Epidermal melanocyte (primary cell): ENCODE data around the gene ABCD4.
A peak's percentile ranks its signal among the peaks of the same experiment; 100 is the strongest.

Source experiments
- DNase-seq: peaks from one replicate; pipeline ENCODE4 v3.0.0; 2011; ENCODE audit warnings: low spot score; ENCODE audit not compliant: insufficient read length

The ABCD4 gene

DNA sequence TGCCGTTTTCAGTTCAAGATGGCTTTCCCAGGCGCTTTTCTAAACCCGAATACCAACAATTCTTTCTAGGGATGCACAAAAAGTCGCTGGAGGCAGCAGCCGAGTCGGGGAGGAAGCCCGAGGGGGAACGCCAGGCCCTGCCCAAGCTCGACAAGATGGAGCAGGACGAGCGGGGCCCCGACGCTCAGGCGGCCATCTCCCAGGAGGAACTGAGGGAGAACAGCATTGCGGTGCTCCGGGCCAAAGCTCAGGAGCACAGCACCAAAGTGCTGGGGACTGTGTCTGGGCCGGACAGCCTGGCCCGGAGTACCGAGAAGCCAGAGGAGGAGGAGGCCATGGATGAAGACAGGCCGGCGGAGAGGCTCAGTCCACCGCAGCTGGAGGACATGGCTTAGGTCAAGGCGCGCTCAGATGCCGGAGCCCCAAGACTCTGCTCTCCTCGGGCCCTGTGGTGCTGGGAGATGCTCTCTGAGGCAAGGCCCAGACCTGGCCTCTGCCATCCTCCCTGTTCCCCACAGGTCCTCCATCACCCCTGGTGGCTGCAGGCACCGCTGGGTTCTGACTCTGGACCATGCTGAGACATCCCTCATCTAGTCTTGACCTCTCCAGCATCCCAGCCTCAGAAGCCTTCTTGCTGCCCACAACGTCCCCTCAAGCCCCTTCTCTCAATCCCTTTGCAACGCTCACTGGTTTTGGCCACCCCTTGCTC, 42.1 kb downstream of the ABCD4 start:
- DNase-seq = no peak

DNA sequence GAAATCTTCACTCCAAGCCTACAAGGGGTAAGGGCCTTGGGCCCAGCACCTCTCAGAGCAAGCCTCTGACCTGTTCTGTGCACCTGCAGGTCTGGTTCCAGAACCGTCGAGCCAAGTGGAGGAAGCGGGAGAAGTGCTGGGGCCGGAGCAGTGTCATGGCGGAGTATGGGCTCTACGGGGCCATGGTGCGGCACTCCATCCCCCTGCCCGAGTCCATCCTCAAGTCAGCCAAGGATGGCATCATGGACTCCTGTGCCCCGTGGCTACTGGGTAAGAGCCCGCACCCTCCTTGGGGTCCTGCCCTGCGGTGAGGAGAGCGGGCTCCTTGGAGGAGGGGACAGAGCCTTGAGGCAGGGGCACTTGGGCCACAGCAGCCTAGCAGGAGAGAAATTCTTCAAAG, 43.2 kb downstream of the ABCD4 start:
- no peak for DNase-seq

GRCh38 chr14:74258764-74259035, 44.0 kb downstream of the ABCD4 start:
- no peak for DNase-seq

DNA sequence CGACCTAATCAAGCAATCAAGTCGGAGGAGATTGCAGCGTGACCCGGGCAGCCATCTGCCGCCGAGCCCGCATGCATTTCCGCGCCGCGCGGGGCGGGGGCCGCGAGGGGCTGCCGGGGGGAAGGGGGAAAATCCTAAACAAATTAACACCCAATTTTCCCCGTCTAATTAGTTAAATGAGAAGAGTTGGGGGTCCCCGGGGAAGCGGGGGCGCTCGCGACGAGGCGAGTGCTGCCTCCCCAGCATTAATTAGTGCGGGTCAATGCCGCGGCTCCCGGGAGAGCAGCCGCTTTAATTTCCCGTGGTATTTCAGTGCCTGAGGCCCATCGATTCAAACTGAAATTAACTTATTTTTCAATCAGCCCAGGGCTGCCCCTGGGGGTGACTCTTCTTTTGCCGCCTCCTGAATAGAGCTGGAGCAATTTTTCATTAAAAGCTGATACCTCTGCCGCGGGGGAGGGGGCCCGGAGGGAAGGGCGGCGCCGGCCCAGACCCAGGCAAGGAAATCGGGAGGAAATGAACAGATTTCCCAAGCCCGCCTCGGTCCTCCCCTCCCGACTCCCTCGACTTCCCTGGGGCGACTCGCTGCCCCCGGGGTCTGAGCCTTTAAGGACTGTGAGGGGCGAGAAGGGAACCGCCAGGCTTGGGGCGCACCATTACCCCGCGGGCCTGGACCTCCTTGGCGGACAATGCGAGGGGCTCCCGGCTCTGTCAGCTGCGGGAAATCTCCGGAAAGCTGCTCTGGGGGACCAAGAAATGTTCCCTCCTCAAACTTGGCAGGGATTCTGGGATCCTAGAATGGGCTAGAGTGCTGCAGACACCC, 44.6 kb downstream of the ABCD4 start:
- DNase-seq = no peak

GRCh38 chr14:74257078-74257940, 45.4 kb downstream of the ABCD4 start:
- DNase-seq = peak; percentile 33

DNA sequence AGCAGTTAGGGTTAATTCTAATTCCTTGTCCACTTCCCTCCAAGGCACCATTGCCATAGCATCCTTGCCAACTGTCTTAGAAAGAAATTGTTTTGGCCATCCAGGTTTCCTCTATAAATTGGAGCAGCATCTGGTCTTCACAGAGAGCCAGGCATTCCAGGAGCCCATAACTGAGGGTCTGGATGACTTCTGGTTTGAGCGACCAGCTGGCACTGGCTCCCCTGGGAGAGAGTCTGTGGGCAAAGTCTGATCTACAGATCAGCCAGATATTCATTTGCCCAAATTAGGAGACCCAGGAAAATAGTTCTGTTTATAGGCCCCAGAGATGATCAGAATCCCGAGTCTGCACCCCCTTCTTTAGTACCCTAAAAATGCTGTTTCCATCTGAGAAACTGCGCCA, 47.5 kb downstream of the ABCD4 start:
- DNase-seq = peak; percentile 7

DNA sequence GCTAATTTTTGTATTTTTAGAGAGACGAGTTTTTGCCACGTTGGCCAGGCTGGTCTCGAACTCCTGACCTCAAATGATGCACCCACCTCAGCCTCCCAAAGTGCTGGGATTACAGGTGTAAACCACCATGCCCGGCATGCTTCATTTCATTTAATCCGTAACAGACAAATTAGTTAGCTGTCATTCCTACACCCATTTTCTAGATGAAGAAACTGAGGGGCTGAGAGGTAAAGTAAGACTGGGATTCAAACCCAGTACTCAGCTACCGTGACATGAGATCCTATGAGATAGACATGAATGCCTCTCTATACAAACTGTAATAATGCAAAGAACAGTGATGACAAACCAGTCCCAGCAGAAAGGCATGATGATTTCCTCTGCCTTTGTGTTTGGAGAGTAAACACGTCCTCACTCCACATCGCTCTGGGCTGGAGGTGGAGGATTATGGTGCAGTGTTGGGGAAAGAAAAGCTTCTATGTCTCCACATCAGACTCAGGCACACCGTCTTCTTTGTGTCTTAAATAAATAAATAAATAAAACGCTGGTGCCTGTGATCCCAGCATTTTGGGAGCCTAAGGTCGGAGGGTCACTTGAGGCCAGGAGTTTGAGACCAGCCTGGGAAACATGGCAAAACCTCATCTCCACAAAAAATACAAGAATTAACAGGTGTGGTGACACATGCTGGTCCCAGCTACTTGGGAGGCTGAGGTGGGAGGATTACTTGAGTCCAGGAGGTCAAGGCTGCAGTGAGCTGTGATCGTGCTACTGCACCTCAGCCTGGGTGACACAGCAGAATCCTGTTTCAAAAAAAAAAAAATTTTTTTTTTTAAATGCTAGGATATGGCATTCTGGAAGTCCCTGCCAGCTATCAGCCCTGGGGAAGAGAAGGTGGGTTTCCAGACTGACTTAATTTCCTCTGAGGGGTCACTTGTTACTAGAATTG, 53.0 kb downstream of the ABCD4 start:
- no peak for DNase-seq

GRCh38 chr14:74248017-74248416, 54.7 kb downstream of the ABCD4 start:
- no peak for DNase-seq

- DNase-seq = no peak
These were observed 56.2 kb downstream of the ABCD4 start for GRCh38 chr14:74246542-74246941.

- no peak for DNase-seq
These were observed 57.4 kb downstream of the ABCD4 start for GRCh38 chr14:74245292-74245691.

GRCh38 chr14:74244115-74244514, 58.6 kb downstream of the ABCD4 start:
- DNase-seq = no peak

- no peak for DNase-seq
These were observed 59.7 kb downstream of the ABCD4 start for GRCh38 chr14:74243051-74243450.

- no peak for DNase-seq
These were observed 60.0 kb downstream of the ABCD4 start for GRCh38 chr14:74242780-74243042.

DNA sequence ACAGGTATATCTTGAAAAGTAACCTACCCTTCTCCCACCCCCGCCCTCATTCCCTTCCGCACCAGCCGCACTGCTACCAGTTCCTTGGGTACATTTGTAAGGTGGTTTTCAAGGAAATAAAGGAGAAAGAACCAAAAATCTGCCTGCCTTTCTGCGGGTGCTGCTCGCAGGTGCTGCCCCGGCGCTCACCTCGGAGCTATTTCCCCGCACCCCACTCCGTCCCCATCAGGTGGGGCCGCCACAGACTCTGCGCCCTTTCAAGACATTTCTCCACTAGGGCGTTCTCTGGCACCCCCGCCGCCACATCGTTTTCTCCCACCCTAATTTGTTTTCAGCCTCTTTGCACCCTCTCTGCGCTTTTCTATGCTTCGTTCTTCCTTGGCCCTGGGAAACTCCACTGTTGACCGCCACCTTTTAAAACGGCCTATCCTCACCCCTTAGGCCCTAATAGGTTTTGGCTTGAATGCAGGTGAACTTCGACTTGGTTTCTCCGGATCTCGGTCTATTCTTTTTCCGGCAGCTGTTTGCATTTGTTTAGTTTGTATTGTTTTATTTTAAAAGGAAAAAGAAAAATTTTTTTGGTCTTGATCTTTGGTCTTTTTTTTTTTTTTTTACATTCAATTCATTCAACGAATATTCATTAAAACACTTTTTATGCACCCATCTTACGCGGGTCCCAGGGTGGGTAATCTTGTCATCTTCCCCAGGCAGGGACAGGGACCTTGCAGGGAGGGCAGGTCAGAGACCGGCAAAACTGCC, 60.5 kb downstream of the ABCD4 start:
- no peak for DNase-seq

GRCh38 chr14:74241652-74242017, 61.1 kb downstream of the ABCD4 start:
- no peak for DNase-seq

GRCh38 chr14:74240794-74241651, 61.7 kb downstream of the ABCD4 start:
- DNase-seq = no peak

DNA sequence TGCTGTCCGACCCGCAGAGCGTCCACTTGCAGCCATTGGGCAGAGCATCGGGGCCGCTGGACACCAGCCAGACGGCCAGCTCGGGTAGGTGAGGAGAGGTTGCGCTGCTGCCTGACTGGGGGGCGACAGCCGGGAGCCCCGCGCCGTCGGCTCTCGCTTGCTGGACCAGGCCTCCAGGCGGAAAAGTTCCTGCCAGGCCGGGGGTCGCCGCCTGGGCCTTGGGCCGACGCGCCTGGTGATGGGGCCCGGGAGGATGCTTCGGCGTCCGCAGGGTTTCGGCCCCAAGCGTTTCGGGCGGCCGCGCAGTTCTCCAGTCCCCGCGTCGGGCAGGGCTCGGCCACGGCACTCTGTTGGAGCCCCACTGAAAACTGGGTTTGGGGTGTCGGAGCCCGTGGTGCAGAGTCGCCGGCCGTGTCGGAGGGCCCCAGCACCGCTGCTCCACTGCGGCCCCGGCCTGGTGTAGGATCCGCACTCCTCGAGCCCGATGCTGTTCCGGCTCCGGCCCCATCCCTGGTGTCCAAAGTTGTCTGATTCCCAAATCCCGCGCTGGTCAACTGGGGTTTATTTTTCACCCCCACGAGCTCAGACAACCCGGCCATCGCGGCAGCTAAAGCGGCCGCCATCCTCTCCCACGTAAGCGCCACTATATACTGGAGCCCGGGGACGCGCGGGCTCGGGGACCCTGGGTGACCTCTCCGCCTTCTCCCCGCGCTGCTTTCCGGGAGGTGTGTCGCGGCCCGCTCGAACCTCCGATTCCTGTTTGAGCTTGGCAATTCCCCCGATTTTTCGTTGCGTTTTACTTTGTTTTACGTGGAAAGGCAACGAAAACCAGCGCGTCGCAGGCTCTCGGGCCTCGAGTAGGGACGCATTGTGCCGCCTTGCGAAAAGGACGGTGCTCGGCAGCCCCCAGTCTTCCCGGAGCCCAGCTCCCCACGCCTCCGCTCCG, 62.6 kb downstream of the ABCD4 start:
- no peak for DNase-seq

DNA sequence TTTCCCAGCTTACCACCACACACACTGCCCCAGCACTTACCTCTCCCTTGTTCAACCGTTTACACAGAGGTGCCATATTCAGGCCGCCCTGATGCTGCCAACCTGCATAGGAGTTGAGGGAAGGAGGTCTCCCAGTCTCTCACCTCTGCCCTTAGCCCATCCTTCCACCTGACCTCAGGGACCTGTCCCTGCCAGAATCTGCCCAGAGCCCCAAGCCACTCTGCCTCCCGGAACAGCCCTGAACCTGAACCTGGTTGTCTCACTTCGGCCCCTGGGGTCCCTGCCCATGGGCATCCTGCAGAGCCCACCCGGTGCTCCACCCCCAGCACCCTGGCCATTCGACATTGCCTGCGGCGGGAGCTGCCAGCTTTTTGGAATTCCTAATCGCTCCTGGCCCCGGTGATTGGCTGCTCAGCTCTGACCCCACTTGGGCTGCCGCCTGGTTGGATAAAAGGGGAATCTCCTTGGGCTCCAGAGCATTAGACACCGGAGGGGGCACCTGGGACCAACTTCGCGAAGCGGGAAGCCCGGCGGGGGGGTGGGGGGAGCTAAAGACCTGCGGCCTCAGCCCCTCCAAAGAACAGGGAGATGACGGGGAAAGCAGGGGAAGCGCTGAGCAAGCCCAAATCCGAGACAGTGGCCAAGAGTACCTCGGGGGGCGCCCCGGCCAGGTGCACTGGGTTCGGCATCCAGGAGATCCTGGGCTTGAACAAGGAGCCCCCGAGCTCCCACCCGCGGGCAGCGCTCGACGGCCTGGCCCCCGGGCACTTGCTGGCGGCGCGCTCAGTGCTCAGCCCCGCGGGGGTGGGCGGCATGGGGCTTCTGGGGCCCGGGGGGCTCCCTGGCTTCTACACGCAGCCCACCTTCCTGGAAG, 63.5 kb downstream of the ABCD4 start, which contains the start of gene VSX2:
Gene VSX2, plus strand, starts transcription at position 476 of the 874 bp plus-strand sequence. Its CDS starts 113 bp downstream, at position 589.
- DNase-seq = no peak
